GM23338 (cell line): ENCODE measurements around the gene PDCD4.
"Not testable (repeated sequence)": the region's sequence is repeated elsewhere in the genome, so short reads cannot be mapped to it uniquely, and the experiment has no call there.

Experiments
- EZH2 ChIP-seq: fragments of 200-600 bp; sonication (generic); IDR thresholded peaks from one replicate; pipeline ENCODE4 v1.8.0; 2017; ENCODE audit warnings: antibody characterized with exemption, mild to moderate bottlenecking, low read depth; ENCODE audit not compliant: unreplicated experiment
- EZH2phosphoT487 ChIP-seq: fragments of 200-600 bp; sonication (generic); IDR thresholded peaks from one replicate; pipeline ENCODE4 v1.8.1; 2018; ENCODE audit warnings: antibody characterized with exemption; ENCODE audit not compliant: unreplicated experiment
- JUNB ChIP-seq: IDR thresholded peaks from one replicate; pipeline ENCODE4 v1.6.1; 2016; ENCODE audit warnings: antibody characterized with exemption; ENCODE audit not compliant: unreplicated experiment
- STAT1 ChIP-seq: IDR thresholded peaks from one replicate; pipeline ENCODE4 v1.6.1; 2016; ENCODE audit warnings: antibody characterized with exemption; ENCODE audit not compliant: unreplicated experiment
- TF ChIP-seq, protein P1 (sequence below), 2 experiments: fragments of 200-600 bp in 1 of 2; sonication (generic) in 1 of 2; conservative IDR thresholded peaks; 2 replicates each; pipeline versions ENCODE4 v1.5.1 to v1.6.1; 2016 to 2017; ENCODE audit warnings: antibody characterized with exemption in 2 of 2, low read depth in 2 of 2, mild to moderate bottlenecking in 2 of 2, moderate library complexity in 1 of 2

DNA sequence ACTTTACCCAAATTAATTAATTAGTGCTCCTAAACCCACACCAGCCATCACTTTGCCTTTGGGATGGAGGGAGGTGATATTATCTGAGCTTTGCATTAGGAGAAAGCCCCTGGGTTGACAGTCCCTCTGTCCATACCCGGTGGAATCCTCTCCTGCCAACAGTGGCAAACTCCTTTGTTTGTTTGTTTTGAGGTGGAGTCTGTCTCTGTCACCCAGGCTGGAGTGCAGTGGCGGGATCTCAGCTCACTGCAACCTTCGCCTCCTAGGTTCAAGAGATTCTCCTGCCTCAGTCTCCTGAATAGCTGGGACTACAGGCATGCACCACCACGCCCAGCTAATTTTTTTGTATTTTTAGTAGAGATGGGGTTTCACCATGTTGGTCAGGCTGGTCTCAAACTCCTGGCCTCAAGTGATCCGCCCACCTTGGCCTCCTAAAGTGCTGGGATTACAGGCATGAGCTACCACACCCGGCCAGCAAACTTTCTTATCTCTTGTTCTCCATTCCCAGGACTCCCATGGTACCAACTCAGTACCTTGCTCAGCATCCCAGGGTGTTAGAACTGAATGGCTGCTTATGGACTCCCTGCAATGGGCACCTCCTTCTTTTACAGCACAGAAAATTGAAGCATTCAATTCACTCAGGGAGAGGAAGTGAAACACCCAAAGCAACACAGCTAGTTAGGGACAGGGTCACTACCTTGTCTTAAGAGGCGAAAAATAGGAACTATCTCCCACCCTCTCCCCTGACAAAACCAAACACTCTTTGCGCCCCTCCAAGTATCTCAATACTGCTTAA lies 4.5 kb upstream of the PDCD4 start:
- TF ChIP-seq, protein P1, sequence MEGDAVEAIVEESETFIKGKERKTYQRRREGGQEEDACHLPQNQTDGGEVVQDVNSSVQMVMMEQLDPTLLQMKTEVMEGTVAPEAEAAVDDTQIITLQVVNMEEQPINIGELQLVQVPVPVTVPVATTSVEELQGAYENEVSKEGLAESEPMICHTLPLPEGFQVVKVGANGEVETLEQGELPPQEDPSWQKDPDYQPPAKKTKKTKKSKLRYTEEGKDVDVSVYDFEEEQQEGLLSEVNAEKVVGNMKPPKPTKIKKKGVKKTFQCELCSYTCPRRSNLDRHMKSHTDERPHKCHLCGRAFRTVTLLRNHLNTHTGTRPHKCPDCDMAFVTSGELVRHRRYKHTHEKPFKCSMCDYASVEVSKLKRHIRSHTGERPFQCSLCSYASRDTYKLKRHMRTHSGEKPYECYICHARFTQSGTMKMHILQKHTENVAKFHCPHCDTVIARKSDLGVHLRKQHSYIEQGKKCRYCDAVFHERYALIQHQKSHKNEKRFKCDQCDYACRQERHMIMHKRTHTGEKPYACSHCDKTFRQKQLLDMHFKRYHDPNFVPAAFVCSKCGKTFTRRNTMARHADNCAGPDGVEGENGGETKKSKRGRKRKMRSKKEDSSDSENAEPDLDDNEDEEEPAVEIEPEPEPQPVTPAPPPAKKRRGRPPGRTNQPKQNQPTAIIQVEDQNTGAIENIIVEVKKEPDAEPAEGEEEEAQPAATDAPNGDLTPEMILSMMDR (conservative IDR thresholded peaks at IDR 0.05; ENCODE audit: low read depth in 2 of 2), result not testable (repeated sequence)
- TF ChIP-seq EZH2, EZH2phosphoT487, STAT1, JUNB: not testable (repeated sequence)
